IMR-90 (cell line): Measurements from ENCODE around the gene DSCAML1. TPM values are rescaled to one million over a fixed set of nuclear protein-coding genes. Genes with fewer than 3 reads are reported as not detected.

ENCODE experiments used
- ATAC-seq: fragments of 200-7000 bp; cut with Tn5 transposase; 2 replicates; pipeline ENCODE4 v1.9.1; 2020; ENCODE audit warnings: low read depth, mild to moderate bottlenecking, moderate library complexity
- BruUV-seq: library from RNA; stranded (reverse); fragments of 400-500 nt; replicated peaks from 2 replicates; lab custom pipeline; 2021; lab: Mats Ljungman, UMichigan
- CTCF ChIA-PET: fragments of 300-600 bp; formaldehyde crosslinking; extraction: SDS; loops from one replicate; lab custom pipeline; 2021; ENCODE audit warnings: antibody characterized with exemption; lab: Yijun Ruan, JAX
- POLR2A ChIA-PET: fragments of 300-600 bp; sonication (Branson Sonifier 250); formaldehyde crosslinking; loops from one replicate; lab custom pipeline; 2022; ENCODE audit warnings: antibody characterized with exemption; ENCODE audit not compliant: unreplicated experiment; lab: Charles Lee
- DNase-seq: peaks from one replicate; pipeline ENCODE4 v3.0.0; 2013
- H2AFZ ChIP-seq: replicated peaks from 2 replicates; pipeline ENCODE3; 2013; ENCODE audit warnings: low read length, mild to moderate bottlenecking; ENCODE audit not compliant: poor library complexity
- H2AK5ac ChIP-seq: 2 replicates; pipeline ENCODE4 v1.6.1; 2013; ENCODE audit warnings: low read depth, low read length, inconsistent platforms
- H2AK9ac ChIP-seq: replicated peaks from 2 replicates; pipeline ENCODE3; 2013; ENCODE audit warnings: mild to moderate bottlenecking, low read depth, low read length, moderate library complexity; ENCODE audit not compliant: poor library complexity
- H2BK120ac ChIP-seq: 2 replicates; pipeline ENCODE4 v1.6.1; 2013; ENCODE audit warnings: low read depth, low read length, inconsistent platforms
- H2BK15ac ChIP-seq: 3 replicates; pipeline ENCODE4 v1.6.1; 2013; ENCODE audit warnings: low read depth, low read length, inconsistent platforms
- H2BK20ac ChIP-seq: 2 replicates; pipeline ENCODE4 v1.6.1; 2013; ENCODE audit warnings: low read depth, mild to moderate bottlenecking, inconsistent platforms, low read length, moderate library complexity
- H2BK5ac ChIP-seq: 2 replicates; pipeline ENCODE4 v1.6.1; 2013; ENCODE audit warnings: mild to moderate bottlenecking, low read depth, low read length, inconsistent platforms; ENCODE audit not compliant: poor library complexity, severe bottlenecking
- H3K14ac ChIP-seq: replicated peaks from 2 replicates; pipeline ENCODE4 v1.6.1; 2013; ENCODE audit warnings: low read depth, low read length, inconsistent platforms
- H3K18ac ChIP-seq: 2 replicates; pipeline ENCODE4 v1.6.1; 2013; ENCODE audit warnings: low read depth, low read length, control low read depth
- H3K23ac ChIP-seq: 2 replicates; pipeline ENCODE4 v1.6.1; 2013; ENCODE audit warnings: low read depth, low read length, inconsistent platforms
- H3K27ac ChIP-seq: 2 replicates; pipeline ENCODE4 v1.5.1; 2013; ENCODE audit warnings: mild to moderate bottlenecking, control low read depth, low read length; ENCODE audit not compliant: insufficient read depth
- H3K27me3 ChIP-seq: 2 replicates; pipeline ENCODE4 v1.6.1; 2013; ENCODE audit warnings: low read length; ENCODE audit not compliant: control insufficient read depth, insufficient read depth
- H3K36me3 ChIP-seq: 2 replicates; pipeline ENCODE4 v1.6.1; 2013; ENCODE audit warnings: low read length, mixed read lengths; ENCODE audit not compliant: control insufficient read depth, insufficient read depth
- H3K4ac ChIP-seq: 2 replicates; pipeline ENCODE4 v1.6.1; 2013; ENCODE audit warnings: low read depth, low read length, inconsistent platforms
- H3K4me1 ChIP-seq: 2 replicates; pipeline ENCODE4 v1.6.1; 2013; ENCODE audit warnings: low read length, mixed read lengths; ENCODE audit not compliant: control insufficient read depth, insufficient read depth
- H3K4me2 ChIP-seq: 2 replicates; pipeline ENCODE4 v1.6.1; 2013; ENCODE audit warnings: low read depth, mild to moderate bottlenecking, control low read depth, low read length, moderate library complexity
- H3K4me3 ChIP-seq: 2 replicates; pipeline ENCODE4 v1.5.1; 2013; ENCODE audit warnings: low read depth, mild to moderate bottlenecking, control low read depth, low read length, moderate library complexity; ENCODE audit not compliant: insufficient read depth
- H3K56ac ChIP-seq: 2 replicates; pipeline ENCODE4 v1.6.1; 2013; ENCODE audit warnings: low read length, inconsistent platforms; ENCODE audit not compliant: insufficient read depth; ENCODE audit errors: extremely low read depth
- H3K79me1 ChIP-seq, 2 experiments: 2 replicates each; pipeline ENCODE4 v1.6.1; 2013; ENCODE audit warnings: low read length in 2 of 2, inconsistent platforms in 1 of 2, low read depth in 1 of 2
- H3K9ac ChIP-seq: 2 replicates; pipeline ENCODE4 v1.6.1; 2013; ENCODE audit warnings: low read depth, low read length, control low read depth
- H3K9me1 ChIP-seq: 2 replicates; pipeline ENCODE4 v1.6.1; 2013; ENCODE audit warnings: low read length, inconsistent platforms; ENCODE audit not compliant: insufficient read depth
- H3K9me3 ChIP-seq: 2 replicates; pipeline ENCODE4 v1.6.1; 2013; ENCODE audit warnings: low read length; ENCODE audit not compliant: control insufficient read depth, insufficient read depth
- H4K20me1 ChIP-seq: 2 replicates; pipeline ENCODE4 v1.6.1; 2013; ENCODE audit warnings: low read length, inconsistent platforms; ENCODE audit not compliant: insufficient read depth
- H4K5ac ChIP-seq: 2 replicates; pipeline ENCODE4 v1.6.1; 2013; ENCODE audit warnings: mild to moderate bottlenecking, low read depth, low read length, control low read depth
- H4K8ac ChIP-seq, 2 experiments: 2 replicates each; pipeline ENCODE4 v1.6.1; 2013; ENCODE audit warnings: low read depth in 2 of 2, low read length in 2 of 2, control low read depth in 1 of 2, inconsistent platforms in 1 of 2
- H4K91ac ChIP-seq: 2 replicates; pipeline ENCODE4 v1.6.1; 2013; ENCODE audit warnings: low read depth, low read length, inconsistent platforms; ENCODE audit not compliant: insufficient read depth
- FOS ChIP-seq: fragments of 150-350 bp; IDR thresholded peaks from 2 replicates; pipeline ENCODE4 v1.6.1; 2016; ENCODE audit warnings: low read depth, low read length
- WGBS, 2 experiments: methylation state at CpG; one replicate each; pipeline versions ENCODE4 v1.1.5 to v1.1.7; 2013; ENCODE audit warnings: missing lambda C conversion rate in 2 of 2; ENCODE audit not compliant: insufficient read length in 1 of 2; ENCODE audit errors: extremely low coverage in 2 of 2; 5-methylcytosine and 5-hydroxymethylcytosine counted together
- dilution Hi-C: fragments of 300-500 bp; cut with HindIII; formaldehyde crosslinking; loops from one replicate; pipeline ENCODE4 v1.14.3; 2018; ENCODE audit warnings: low sequenced_read_pairs; ENCODE audit not compliant: unreplicated experiment
- in situ Hi-C: fragments of 300-500 bp; cut with MboI; formaldehyde crosslinking; loops from 3 replicates; pipeline ENCODE4 v1.14.3; 2019; ENCODE audit warnings: low sequenced_read_pairs, inconsistent platforms, mixed read lengths
- intact Hi-C: fragments of 100-400 bp; cut with micrococcal nuclease; formaldehyde crosslinking; loops from 2 replicates; pipeline ENCODE4 v1.10.0; 2022
- polyA plus RNA-seq, 3 experiments: library from polyadenylated mRNA; depleted of rRNA; stranded (reverse); fragments of >200 nt; gene quantifications; 2 replicates each; pipeline ENCODE4 v1.2.3, GENCODE V29; 2012; ENCODE audit warnings: low replicate concordance in 1 of 3
- total RNA-seq: library from RNA; depleted of rRNA; stranded (reverse); fragments of >200 nt; gene quantifications from 2 replicates; pipeline ENCODE4 v1.2.3, GENCODE V29; 2012
- TF ChIP-seq, protein P1 (sequence below): fragments of 150-350 bp; IDR thresholded peaks from 2 replicates; pipeline ENCODE4 v1.6.1; 2016; ENCODE audit warnings: low read depth, mild to moderate bottlenecking, low read length, moderate library complexity, borderline replicate concordance
- TF ChIP-seq, protein P2 (sequence below): fragments of 150-350 bp; IDR thresholded peaks from 2 replicates; pipeline ENCODE4 v1.6.1; 2017; ENCODE audit warnings: mild to moderate bottlenecking, antibody characterized with exemption, low read length, low read depth

The DSCAML1 gene
- total and polyA plus RNA-seq, 2 of the 4 experiments (the other 2 are of a cell fraction), result not detected

DNA sequence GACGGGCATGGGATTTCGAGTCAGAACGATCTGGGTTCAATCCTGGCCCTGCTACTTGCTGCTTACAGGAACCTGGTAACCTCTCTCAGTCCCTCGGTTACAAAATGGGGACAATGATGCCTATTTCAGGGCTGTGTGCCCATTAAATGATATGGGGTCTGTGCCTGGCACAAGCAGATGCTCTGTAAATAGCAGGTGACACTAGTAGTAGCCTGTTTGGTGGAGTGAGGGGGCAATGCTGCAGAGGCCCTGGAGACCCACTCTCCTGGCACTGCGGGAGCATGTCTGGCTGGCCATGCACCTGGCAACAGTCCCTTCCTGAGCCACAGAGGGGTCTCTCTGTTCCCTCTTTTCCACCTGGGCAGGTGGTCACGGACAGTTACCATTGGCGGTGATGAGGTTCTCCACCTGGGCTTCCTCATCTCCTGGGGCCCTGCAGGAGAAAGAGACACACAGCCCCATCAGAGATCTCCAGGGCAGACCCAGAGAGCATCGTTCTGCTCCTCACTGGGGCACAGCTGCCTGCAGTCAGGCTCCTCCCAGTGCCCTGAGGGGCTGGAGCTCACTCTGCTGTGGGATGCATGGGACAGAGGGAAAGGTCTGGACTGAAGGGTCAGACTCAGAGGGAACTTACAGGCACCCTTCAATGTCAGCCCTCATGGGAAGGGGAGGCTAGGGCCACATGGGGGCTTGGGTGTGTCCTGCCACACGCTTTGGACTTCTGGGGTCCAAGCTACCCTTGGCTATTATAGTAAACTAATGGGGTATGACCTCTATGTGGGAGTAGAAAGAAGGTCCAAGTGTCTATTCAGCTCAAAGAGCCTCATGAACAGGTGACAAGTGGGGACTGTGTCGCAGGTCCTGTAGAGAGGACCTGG lies 43.2 kb upstream of the DSCAML1 start:
- Histone ChIP-seq H2AK9ac (no peak overlapping the region), H3K27ac (no peak overlapping the region), H4K8ac (no peak overlapping the region), H3K14ac (no peak overlapping the region), H3K4ac (no peak overlapping the region), H4K20me1 (no peaks in the 10 kb centered on the region), H2BK5ac (no peak overlapping the region), H3K4me1 (no peaks in the 10 kb centered on the region), H3K56ac (no peak overlapping the region), H3K36me3 (no peaks in the 10 kb centered on the region), H3K4me2 (no peak overlapping the region), H4K91ac (no peak overlapping the region), H3K79me1 (no peaks in the 10 kb centered on the region), H3K9ac (no peak overlapping the region), H3K23ac (no peak overlapping the region), H3K4me3 (no peak overlapping the region), H2AFZ (no peak overlapping the region), H3K9me1 (no peaks in the 10 kb centered on the region), H2BK120ac (no peak overlapping the region), H2BK20ac (no peak overlapping the region), H3K9me3 (no peaks in the 10 kb centered on the region), H2AK5ac (no peak overlapping the region), H3K18ac (no peak overlapping the region), H3K27me3 (peaks cover 20% of the 10 kb centered on the region), H4K5ac (no peak overlapping the region), H2BK15ac (no peak overlapping the region)
- BruUV-seq, result no TSS peak
- ATAC-seq (no peak), DNase-seq (no peak)
- in situ Hi-C loops (loop anchor here (5.0 kb wide), 1 partner anchor 107 kb away; no protein-coding TSS in a partner anchor), intact Hi-C loops (no loop called here), dilution Hi-C loops (no loop called here)
- TF ChIP-seq, protein P1, sequence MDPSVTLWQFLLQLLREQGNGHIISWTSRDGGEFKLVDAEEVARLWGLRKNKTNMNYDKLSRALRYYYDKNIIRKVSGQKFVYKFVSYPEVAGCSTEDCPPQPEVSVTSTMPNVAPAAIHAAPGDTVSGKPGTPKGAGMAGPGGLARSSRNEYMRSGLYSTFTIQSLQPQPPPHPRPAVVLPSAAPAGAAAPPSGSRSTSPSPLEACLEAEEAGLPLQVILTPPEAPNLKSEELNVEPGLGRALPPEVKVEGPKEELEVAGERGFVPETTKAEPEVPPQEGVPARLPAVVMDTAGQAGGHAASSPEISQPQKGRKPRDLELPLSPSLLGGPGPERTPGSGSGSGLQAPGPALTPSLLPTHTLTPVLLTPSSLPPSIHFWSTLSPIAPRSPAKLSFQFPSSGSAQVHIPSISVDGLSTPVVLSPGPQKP, result no peak
- TF ChIP-seq FOS, result no peak
- TF ChIP-seq, protein P2, sequence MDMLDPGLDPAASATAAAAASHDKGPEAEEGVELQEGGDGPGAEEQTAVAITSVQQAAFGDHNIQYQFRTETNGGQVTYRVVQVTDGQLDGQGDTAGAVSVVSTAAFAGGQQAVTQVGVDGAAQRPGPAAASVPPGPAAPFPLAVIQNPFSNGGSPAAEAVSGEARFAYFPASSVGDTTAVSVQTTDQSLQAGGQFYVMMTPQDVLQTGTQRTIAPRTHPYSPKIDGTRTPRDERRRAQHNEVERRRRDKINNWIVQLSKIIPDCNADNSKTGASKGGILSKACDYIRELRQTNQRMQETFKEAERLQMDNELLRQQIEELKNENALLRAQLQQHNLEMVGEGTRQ, result no peak
- 74% methylated on average over 3 of the region's 10 CpGs; no CpG with 5 or more reads in 1 of the 2 experiments for WGBS, 2 experiments
- ChIA-PET POLR2A (no interaction called here), CTCF (no interaction called here)
